Upper lobe of right lung (tissue), 1 donor: ENCODE results near the gene BRD1. TPM values are rescaled to one million over a fixed set of nuclear protein-coding genes. Genes with fewer than 3 reads are reported as not detected.
A peak's percentile ranks its signal among the peaks of the same experiment; 100 is the strongest.

Experiments used
- ATAC-seq: fragments of 200-7000 bp; cut with Tn5 transposase; one replicate; pipeline ENCODE4 v1.9.1; 2020; ENCODE audit warnings: mild to moderate bottlenecking, moderate library complexity
- DNase-seq: peaks from one replicate; pipeline ENCODE4 v3.0.0-alpha.2; 2020
- H3K27ac ChIP-seq: fragments of 200-600 bp; one replicate; pipeline ENCODE4 v1.8.0; 2022
- H3K27me3 ChIP-seq: fragments of 200-600 bp; one replicate; pipeline ENCODE4 v1.8.0; 2022; ENCODE audit warnings: mild to moderate bottlenecking
- H3K36me3 ChIP-seq: fragments of 200-600 bp; one replicate; pipeline ENCODE4 v1.8.0; 2022
- H3K4me1 ChIP-seq: fragments of 200-600 bp; one replicate; pipeline ENCODE4 v1.8.0; 2022
- H3K4me3 ChIP-seq: fragments of 200-600 bp; one replicate; pipeline ENCODE4 v1.8.0; 2022; ENCODE audit warnings: mild to moderate bottlenecking
- H3K9me3 ChIP-seq: fragments of 200-600 bp; one replicate; pipeline ENCODE4 v1.8.0; 2022
- intact Hi-C: fragments of 100-400 bp; cut with DNase I; formaldehyde crosslinking; loops from one replicate; pipeline ENCODE4 v1.11.0; 2022
- total RNA-seq: library from RNA; stranded (reverse); fragmentation: NEBNext Ultra II Directional; extraction: Animal tissue kit (Norgen Biotek cat#: 25700); gene quantifications from one replicate; pipeline ENCODE4 v1.2.1, GENCODE V29; 2021
- TF ChIP-seq, protein P1 (sequence below): fragments of 200-600 bp; IDR thresholded peaks from one replicate; pipeline ENCODE4 v1.8.0; 2022; ENCODE audit warnings: antibody characterized with exemption
- donor health status: DM: no; HTN: yes; CAD: no; lungs with severe emphysema.

BRD1 gene
- total RNA-seq, 1 donor from 2014 or later, result 39.0 TPM

DNA sequence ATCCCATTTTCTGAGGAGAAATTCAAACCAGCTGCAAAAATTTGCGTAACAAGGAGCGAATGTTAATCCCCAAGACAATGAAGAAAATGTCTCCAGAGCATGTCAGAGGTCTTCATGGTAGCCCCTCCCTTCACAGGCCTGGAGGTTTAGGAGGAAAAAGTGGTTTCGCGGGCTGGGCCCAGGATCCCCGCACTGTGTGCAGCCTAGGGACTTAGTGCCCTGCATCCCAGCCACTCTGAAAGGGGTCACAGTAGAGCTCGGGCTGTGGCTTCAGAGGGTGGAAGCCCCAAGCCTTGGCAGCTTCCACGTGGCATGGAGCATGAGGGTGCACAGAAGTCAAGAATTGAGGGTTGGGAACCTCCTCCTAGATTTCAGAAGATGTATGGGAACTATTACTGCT lies 87.4 kb downstream of the BRD1 start:
- Histone ChIP-seq H3K9me3 (peaks cover under 1% of the 10 kb centered on the region), H3K27me3 (peaks cover 22% of the 10 kb centered on the region), H3K4me1 (no peaks in the 10 kb centered on the region), H3K4me3 (no peak overlapping the region), H3K27ac (no peak overlapping the region), H3K36me3 (no peaks in the 10 kb centered on the region)
- intact Hi-C loops, result no loop called here
- DNase-seq, result no peak
- no peak for ATAC-seq
- TF ChIP-seq, protein P1, sequence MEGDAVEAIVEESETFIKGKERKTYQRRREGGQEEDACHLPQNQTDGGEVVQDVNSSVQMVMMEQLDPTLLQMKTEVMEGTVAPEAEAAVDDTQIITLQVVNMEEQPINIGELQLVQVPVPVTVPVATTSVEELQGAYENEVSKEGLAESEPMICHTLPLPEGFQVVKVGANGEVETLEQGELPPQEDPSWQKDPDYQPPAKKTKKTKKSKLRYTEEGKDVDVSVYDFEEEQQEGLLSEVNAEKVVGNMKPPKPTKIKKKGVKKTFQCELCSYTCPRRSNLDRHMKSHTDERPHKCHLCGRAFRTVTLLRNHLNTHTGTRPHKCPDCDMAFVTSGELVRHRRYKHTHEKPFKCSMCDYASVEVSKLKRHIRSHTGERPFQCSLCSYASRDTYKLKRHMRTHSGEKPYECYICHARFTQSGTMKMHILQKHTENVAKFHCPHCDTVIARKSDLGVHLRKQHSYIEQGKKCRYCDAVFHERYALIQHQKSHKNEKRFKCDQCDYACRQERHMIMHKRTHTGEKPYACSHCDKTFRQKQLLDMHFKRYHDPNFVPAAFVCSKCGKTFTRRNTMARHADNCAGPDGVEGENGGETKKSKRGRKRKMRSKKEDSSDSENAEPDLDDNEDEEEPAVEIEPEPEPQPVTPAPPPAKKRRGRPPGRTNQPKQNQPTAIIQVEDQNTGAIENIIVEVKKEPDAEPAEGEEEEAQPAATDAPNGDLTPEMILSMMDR, result no peak

DNA sequence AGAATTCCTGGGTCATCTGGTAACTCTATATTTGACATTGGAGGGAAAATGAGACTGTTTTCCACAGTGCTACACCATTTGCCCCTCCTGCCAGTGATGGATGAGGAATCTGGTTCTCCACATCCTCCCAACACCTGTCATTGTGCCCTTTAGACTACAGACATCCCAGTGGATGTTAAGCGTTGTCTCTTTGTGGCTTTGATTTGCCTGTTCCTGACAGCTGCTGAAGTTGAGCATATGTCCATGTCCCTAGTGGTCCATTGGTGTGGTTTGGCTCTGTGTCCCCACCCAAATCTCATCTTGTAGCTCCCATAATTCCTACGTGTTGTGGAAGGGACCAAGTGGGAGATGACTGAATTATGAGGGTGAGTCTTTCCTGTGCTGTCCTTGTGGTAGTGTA lies 88.5 kb downstream of the BRD1 start:
- H3K9me3 ChIP-seq, result no peaks in the 10 kb centered on the region
- no peak overlapping the region for H3K4me3 ChIP-seq
- H3K36me3 ChIP-seq, result no peaks in the 10 kb centered on the region
- DNase-seq, result no peak
- H3K27me3 ChIP-seq, result peaks cover 22% of the 10 kb centered on the region
- H3K27ac ChIP-seq, result no peak overlapping the region
- intact Hi-C loops, result no loop called here
- no peaks in the 10 kb centered on the region for H3K4me1 ChIP-seq
- no peak for ATAC-seq
- TF ChIP-seq, protein P1, result no peak

DNA sequence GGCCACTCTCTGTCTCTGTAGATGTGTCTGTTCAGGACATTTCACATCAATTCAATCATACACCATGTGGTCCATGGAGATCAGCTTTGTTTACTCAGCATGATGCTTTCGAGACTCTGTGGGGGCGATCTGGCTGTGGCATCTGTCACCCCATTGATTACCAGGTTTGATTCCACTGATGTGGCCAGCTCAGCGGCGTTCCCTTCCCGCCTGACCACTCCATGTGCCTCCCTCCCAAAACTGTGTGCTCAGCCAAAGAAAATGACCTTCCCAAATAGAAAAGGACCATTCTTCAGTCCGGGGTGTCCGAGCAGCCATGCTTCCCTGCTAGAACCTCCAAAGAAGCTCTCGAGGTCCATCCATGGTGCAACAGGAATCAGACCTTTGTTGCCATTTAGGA lies 89.1 kb downstream of the BRD1 start:
- Histone ChIP-seq H3K4me1 (no peaks in the 10 kb centered on the region), H3K9me3 (no peaks in the 10 kb centered on the region), H3K4me3 (no peak overlapping the region), H3K36me3 (no peaks in the 10 kb centered on the region), H3K27ac (no peak overlapping the region), H3K27me3 (peaks cover 22% of the 10 kb centered on the region)
- intact Hi-C loops, result no loop called here
- TF ChIP-seq, protein P1, result no peak
- DNase-seq (no peak), ATAC-seq (no peak)

DNA sequence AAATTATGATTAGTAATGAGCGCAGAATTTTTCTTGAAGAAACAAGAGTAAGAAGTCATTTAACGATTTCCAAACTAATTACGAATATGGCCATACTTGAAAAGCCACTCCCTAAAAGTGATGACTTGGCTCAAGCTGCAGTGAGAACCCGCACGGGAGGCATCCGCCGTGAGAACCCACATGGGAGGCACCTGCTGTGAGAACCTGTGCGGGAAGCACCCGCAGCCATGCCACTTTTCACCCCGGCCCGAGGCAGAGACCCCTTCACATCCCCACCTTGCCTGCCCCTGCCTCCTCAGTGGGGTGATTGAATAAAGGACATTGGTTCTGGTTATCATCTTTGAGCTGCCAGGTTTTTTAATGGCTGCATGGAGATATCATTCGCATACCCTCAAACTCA lies 89.7 kb downstream of the BRD1 start:
- H3K4me3 ChIP-seq, result no peak overlapping the region
- peaks cover 22% of the 10 kb centered on the region for H3K27me3 ChIP-seq
- TF ChIP-seq, protein P1, result no peak
- no peaks in the 10 kb centered on the region for H3K36me3 ChIP-seq
- H3K27ac ChIP-seq, result no peak overlapping the region
- no peaks in the 10 kb centered on the region for H3K4me1 ChIP-seq
- peak; percentile 30 for DNase-seq
- intact Hi-C loops, result no loop called here
- H3K9me3 ChIP-seq, result no peaks in the 10 kb centered on the region
- no peak for ATAC-seq

DNA sequence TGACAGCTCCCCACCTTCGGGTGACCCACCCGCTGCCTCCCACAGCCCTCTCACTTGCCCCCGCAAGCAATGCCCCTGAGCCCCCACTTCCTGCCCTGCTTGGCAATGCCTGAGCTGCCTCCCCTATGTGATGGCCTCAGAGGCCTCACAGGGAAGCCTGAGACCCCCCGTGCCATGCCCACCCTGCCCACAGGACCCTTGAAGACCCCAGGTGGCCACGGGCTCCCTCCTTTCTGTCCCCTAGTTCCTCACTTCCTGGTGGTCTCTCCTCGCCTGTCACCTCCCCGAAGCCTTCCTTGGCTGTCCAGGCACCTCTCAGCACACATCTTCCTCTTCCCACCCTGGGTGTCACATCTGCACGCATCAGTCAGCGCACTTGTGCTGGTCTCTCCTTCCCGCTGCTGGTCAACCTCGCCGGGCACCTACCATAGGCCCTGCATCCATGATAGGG lies 90.5 kb downstream of the BRD1 start:
- TF ChIP-seq, protein P1, result no peak

DNA sequence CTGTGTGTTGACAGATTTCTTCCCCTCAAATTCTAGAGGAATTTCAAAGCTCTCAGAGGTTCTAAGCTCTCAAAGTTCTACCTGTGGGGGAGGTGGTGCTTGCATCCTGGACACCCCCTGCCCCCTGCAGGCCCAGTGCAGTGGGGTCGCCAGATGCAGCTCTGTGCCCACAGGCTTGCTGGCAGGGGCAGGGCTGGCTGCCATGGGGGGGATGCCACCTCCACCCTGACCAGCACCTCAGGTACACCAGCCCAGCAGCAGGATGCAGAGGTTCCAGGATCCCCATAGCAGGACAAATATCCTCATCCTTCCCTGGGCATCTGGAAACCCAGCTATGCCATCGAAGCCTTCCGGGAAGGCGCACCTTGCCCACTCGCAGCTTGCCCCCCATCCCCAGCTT lies 91.1 kb downstream of the BRD1 start:
- Histone ChIP-seq H3K27me3 (peaks cover 25% of the 10 kb centered on the region), H3K4me3 (no peak overlapping the region), H3K9me3 (no peaks in the 10 kb centered on the region), H3K4me1 (no peaks in the 10 kb centered on the region), H3K36me3 (no peaks in the 10 kb centered on the region), H3K27ac (no peak overlapping the region)
- ATAC-seq (no peak), DNase-seq (peak; percentile 41)
- intact Hi-C loops, result no loop called here
- TF ChIP-seq, protein P1, result no peak

More for the DNA sequence above, 90.5 kb downstream of the BRD1 start:
- no peaks in the 10 kb centered on the region for H3K9me3 ChIP-seq
- no peak overlapping the region for H3K27ac ChIP-seq
- no peaks in the 10 kb centered on the region for H3K36me3 ChIP-seq
- intact Hi-C loops, result no loop called here
- DNase-seq (peak; percentile 51), ATAC-seq (no peak)
- H3K4me1 ChIP-seq, result no peaks in the 10 kb centered on the region
- no peak overlapping the region for H3K4me3 ChIP-seq
- H3K27me3 ChIP-seq, result peaks cover 22% of the 10 kb centered on the region
